Measurements from ENCODE around the gene MYBPC2. TPM values are rescaled to one million over a fixed set of nuclear protein-coding genes. Genes with fewer than 3 reads are reported as not detected.

The MYBPC2 gene
- total RNA-seq, 1 donor from 2014 or later = not detected

DNA sequence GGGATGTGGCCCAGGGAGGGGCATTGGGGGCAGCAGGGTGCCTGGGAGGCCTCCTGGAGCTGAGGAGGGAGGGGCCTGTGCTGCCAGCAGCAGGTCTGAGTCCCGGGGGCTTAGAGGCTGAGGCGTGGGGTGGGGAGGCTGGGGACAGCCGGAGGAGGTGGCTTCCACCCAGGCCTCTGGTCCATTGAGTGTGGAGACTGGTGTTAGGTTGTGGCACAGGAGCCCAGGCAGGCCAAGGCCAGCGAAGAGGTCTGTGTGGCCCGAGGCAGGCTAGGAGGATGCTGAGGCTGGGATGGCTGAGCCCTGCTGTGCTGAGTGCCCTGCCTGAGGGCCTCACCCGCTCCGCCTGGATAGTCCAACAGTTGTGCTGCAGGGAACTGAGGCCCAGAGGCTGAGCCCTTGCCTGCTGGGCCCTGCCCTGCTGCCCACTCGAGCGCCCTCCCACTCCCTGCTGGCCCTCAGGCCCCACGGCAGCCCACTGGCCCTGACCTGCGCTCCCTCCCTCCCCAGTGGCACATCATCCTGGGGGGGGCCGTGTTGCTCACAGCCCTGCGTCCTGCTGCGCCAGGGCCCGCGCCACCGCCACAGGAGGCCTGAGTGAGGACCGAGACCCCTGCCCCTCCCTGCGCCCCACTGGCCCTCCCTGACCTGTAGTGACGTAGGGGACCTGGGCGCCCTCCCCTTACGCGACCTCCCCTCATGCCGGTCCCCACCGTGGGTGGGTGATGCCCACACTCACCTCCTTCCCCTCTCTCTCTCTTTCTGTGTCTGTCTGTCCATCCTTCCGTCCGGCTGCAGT lies 48.9 kb downstream of the MYBPC2 start:
- Histone ChIP-seq H3K27ac (no peak overlapping the region), H3K9me3 (no peaks in the 10 kb centered on the region), H3K4me1 (peaks cover 22% of the 10 kb centered on the region), H3K36me3 (peaks cover 0 to 38% of the 10 kb centered on the region in 2 donors), H3K27me3 (no peaks in the 10 kb centered on the region), H3K4me3 (no peak overlapping the region)
- intact Hi-C loops (cut with DNase I) = no loop called here
- DNase-seq (ENCODE audit: extremely low spot score in 2 of 2) = no peak
- no peak for TF ChIP-seq POLR2A (IDR thresholded peaks at IDR 0.05)
- no peak for TF ChIP-seq POLR2AphosphoS5 (IDR thresholded peaks at IDR 0.05; ENCODE audit: insufficient read depth in 1 of 2, low read depth in 1 of 2)
- TF ChIP-seq, protein P1, sequence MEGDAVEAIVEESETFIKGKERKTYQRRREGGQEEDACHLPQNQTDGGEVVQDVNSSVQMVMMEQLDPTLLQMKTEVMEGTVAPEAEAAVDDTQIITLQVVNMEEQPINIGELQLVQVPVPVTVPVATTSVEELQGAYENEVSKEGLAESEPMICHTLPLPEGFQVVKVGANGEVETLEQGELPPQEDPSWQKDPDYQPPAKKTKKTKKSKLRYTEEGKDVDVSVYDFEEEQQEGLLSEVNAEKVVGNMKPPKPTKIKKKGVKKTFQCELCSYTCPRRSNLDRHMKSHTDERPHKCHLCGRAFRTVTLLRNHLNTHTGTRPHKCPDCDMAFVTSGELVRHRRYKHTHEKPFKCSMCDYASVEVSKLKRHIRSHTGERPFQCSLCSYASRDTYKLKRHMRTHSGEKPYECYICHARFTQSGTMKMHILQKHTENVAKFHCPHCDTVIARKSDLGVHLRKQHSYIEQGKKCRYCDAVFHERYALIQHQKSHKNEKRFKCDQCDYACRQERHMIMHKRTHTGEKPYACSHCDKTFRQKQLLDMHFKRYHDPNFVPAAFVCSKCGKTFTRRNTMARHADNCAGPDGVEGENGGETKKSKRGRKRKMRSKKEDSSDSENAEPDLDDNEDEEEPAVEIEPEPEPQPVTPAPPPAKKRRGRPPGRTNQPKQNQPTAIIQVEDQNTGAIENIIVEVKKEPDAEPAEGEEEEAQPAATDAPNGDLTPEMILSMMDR (IDR thresholded peaks at IDR 0.05) = no peak

- intact Hi-C loops (cut with DNase I) = no loop called here
- Histone ChIP-seq H3K4me3 (no peak overlapping the region), H3K4me1 (peaks cover 14% of the 10 kb centered on the region), H3K27me3 (no peaks in the 10 kb centered on the region), H3K36me3 (peaks cover 0 to 38% of the 10 kb centered on the region in 2 donors), H3K27ac (no peak overlapping the region), H3K9me3 (no peaks in the 10 kb centered on the region)
- no peak for DNase-seq (ENCODE audit: extremely low spot score in 2 of 2)
- TF ChIP-seq POLR2AphosphoS5 (IDR thresholded peaks at IDR 0.05; ENCODE audit: insufficient read depth in 1 of 2, low read depth in 1 of 2) = no peak
- TF ChIP-seq, protein P1 (IDR thresholded peaks at IDR 0.05) = no peak
- TF ChIP-seq POLR2A (IDR thresholded peaks at IDR 0.05) = no peak
Measured at GRCh38 chr19:50482271-50482855, 49.7 kb downstream of the MYBPC2 start.

- DNase-seq (ENCODE audit: extremely low spot score in 2 of 2) = no peak
- TF ChIP-seq, protein P1 (IDR thresholded peaks at IDR 0.05) = no peak
- no peak for TF ChIP-seq POLR2AphosphoS5 (IDR thresholded peaks at IDR 0.05; ENCODE audit: insufficient read depth in 1 of 2, low read depth in 1 of 2)
- no peak for TF ChIP-seq POLR2A (IDR thresholded peaks at IDR 0.05)
- no peak overlapping the region for H3K27ac ChIP-seq
- peaks cover 0 to 38% of the 10 kb centered on the region in 2 donors for H3K36me3 ChIP-seq
- H3K27me3 ChIP-seq = no peaks in the 10 kb centered on the region
- H3K4me1 ChIP-seq = peaks cover 9% of the 10 kb centered on the region
- intact Hi-C loops (cut with DNase I) = no loop called here
- H3K9me3 ChIP-seq = no peaks in the 10 kb centered on the region
- no peak overlapping the region for H3K4me3 ChIP-seq
Measured at GRCh38 chr19:50482916-50483315, 50.2 kb downstream of the MYBPC2 start.

DNA sequence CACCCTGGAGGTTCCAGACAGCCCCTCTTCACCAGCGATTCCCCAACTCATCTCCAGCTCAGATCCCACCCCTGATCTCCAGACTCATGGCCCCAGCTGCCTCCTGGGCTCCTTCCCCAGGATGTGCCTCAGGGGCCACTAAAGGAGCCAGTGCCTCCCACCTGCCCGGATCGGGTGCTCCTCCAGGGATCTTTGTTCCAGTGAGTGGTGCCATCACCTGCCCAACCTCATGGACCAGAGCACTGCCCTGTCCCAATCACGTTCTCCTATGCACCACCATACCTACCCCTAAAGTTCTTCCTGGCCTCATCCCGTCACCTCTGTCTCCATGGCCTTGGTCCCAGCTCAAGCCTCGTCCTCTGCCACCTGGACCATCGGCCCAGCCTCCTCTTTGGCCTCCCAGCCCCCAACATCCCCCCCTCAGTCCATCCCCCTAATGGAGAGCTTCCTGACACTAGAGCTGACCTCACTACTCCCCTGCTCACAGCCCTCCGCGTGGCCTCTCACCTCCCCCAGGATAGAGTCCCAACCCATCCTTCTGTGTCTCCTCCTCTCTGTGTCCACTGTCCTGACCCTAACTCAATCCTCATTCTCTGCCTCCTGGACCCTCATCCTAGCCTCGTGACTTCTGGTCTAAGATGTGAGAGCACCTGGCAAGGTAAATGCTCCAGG lies 52.7 kb downstream of the MYBPC2 start:
- Histone ChIP-seq H3K4me3 (no peak overlapping the region), H3K4me1 (no peaks in the 10 kb centered on the region), H3K36me3 (peaks cover 0 to 25% of the 10 kb centered on the region in 2 donors), H3K9me3 (no peaks in the 10 kb centered on the region), H3K27me3 (no peaks in the 10 kb centered on the region), H3K27ac (no peak overlapping the region)
- no peak for DNase-seq (ENCODE audit: extremely low spot score in 2 of 2)
- intact Hi-C loops (cut with DNase I) = no loop called here
- TF ChIP-seq, protein P1 (IDR thresholded peaks at IDR 0.05) = no peak
- TF ChIP-seq POLR2A (IDR thresholded peaks at IDR 0.05) (no peak), POLR2AphosphoS5 (IDR thresholded peaks at IDR 0.05; ENCODE audit: insufficient read depth in 1 of 2, low read depth in 1 of 2) (no peak)

All from vagina (tissue), 2 donors.